Germinal center (tissue), 1 donor: Measurements from ENCODE around the gene CENPP.

Experiments
- DNase-seq: peaks from one replicate; pipeline ENCODE4 v3.0.0; 2012; ENCODE audit warnings: mixed read lengths, low spot score

Gene CENPP

DNA sequence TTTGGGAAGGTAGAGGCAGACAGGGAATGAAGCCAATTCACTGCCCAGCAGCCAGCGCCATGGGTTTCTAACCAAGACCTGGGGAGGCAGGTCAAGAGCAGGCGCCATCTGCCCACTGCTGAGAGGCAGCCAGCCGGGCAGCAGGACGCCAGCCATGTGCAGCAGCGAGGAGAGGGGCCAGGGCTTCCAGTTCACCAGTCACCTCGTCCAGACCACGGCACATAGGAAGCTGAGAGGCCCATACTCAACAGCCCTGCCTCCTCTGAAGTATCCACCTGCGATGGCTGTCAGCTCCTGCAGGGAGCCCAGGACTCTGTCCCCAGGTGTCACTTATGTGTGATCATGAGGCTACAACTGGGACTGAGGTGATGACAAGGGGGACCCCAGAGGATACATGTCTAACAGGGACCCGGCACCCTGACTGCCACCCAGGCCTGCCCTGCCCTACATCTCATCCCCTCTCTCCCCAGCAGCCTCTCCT, 314.1 kb downstream of the CENPP start:
- DNase-seq, result no peak

DNA sequence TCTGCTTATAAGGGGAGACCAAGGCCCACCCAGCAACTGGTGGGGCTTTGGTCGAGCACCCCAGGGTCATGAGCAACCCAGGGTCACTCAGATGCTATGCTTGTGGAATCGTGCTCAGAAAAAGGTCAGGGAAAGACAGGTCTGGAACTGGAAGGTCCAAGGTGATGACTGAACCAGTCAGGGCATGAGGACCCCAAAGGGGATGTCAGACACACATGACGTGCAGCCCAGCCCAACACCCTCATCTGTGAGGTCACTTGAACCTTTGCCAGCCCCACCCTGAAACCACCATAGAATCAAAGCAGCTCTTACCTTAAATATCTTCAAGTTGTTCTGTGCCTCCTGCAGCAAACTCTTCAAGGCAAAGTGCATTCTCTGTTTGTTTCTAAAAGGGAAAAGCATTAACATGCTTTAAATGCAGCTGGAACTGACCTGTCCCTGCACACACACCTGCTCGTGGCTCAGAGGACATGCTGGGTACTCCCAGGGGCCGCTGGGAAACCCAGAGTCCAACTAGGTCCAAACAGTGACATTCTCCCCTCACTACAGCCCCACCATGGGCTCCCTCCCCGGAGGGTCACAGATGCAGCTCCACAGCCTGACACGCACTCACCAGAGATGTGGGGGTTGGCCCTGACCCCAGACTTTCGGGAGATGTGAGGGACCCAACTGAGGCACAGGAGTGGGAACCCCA, 314.8 kb downstream of the CENPP start:
- DNase-seq, result no peak

DNA sequence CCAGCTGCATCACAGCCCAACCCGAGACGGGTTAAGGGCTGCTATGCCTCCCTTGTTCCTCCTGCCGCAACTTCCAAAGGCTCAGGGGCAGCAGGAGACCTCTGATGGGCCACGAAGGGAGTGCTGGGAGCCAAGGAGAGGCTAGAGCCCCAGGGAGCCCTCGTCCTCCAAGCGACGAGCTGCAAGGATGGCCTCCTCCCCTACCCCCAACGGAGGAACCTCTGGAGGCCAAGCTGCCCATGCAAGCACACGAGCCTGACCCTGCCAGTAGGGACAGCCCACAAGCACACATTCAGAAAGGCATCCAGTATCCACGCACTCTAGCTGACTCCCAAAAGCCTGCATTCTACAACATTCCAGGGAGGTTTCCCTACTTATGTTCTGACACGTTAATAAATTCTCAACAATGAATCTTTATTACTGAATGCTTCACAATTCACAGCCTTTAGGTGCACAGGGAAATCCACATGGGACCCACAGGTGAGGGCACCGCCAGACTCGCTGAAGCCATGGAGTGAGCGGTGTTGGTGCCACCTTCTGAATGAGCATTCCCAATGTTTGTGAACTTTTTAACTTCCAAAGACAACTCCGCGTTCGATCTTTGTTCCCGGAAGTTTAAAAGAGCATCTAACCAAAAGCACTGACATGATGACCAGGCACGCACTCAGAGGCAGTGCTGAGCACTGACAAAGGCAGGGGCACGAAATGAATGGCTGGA, 315.5 kb downstream of the CENPP start:
- no peak for DNase-seq

DNA sequence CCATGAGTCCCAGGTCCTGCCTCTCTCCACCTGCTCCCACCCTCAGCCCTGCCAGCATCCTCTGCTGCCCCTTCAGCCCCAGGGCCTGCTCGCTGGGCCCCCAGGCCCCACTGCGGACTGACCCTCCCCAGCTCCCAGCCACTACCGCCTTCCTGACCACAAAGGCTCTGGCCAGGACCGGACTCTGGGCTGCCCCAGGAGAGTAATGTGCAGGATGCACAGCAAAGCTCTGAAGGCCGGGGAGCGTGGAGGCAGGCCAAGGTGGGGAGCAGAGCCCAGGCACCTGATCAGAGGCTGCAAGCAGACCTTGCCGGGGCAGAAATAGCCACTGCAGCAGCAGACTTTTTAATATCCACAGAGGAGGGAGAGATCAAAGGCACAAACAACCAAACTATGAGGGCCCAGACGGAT, 316.3 kb downstream of the CENPP start:
- DNase-seq, result no peak

DNA sequence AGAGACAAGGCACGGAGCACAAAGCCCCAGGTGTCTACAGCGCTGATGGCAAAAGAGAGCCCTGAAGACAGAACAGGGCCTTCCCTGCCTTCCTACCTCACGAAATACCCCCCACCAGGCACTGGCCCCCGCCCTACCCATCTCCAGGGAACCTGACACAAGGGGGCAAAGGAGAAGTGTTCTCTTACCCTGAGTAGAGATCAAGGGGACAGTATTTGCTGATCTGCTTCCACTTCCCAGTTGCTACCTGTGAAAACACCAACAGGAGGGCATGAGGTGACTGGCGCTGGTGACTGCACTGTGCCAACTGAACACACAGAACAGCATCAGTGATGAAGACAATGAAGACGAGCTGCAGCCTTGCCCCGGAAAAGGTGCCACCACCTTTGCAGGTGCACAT, 316.8 kb downstream of the CENPP start:
- no peak for DNase-seq

DNA sequence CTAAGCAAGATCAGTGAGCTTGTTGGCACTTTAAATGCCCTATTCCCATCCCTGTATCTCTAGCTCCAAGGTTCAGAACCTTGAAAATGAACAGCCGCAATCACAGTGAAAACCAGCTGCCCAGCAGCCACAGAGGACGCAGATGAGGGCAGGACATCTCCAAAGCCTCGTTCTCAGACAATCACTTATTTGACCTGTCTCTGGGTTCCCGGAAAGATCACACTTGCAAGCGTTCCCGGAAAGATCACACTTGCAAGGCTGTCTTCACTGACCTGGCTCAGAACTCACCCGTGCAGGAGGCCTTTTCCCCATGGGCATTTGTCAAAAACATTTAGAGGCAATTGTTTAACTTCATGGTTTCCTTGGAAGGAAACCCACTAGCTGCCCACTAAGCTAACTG, 318.5 kb downstream of the CENPP start:
- no peak for DNase-seq

DNA sequence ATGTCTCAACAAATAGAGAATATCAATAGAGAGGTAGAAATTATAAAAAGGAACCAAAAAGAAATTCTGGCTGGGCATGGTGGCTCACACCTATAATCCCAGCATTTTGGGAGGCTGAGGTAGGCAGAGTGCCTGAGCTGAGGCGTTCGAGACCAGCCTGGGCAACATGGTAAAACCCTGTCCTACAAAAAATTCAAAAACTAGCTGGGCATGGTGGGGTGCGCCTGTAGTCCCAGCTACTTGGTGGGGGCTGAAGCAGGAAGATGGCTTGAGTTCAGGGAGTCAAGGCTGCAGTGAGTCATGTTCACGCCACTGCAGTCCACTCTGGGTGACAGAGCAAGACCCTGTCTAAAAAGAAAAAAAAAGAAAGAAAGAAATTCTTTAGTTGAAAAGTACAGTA, 319.3 kb downstream of the CENPP start:
- DNase-seq, result no peak

DNA sequence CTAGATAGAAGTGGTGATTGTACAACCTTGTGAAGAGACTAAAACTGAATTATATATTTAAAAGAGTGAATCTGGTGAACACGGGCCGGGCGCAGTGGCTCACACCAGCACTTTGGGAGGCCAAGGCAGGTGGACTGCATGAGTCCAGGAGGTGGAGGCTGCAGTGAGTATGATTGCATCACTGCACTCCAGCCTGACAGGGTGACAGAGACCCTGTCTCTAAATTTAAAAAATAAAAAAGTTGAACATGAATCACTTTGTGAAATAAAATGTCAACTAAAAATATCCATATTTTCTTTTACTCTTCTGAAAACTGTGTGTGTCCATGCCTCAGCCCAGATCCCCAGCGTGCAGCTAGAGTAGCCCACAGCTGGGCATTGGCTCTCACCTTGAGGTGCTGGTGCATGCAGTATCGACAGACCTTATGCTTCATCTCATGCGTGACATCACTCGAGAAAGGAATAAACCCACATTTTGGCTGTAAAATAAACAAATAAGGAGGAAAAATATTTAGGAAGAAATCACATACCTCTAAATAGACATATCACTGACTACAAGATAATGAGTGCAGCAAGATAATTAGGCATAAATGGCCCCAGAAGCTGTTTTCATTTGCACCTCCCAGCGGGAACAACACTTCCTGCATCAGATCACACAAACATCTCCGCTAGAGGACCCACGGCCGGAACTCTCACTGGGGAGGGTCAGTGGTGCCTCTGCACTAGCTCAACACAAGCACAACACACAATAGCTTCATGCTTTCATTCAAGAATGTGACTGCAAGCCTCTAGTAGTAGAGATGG, 322.1 kb downstream of the CENPP start:
- no peak for DNase-seq

DNA sequence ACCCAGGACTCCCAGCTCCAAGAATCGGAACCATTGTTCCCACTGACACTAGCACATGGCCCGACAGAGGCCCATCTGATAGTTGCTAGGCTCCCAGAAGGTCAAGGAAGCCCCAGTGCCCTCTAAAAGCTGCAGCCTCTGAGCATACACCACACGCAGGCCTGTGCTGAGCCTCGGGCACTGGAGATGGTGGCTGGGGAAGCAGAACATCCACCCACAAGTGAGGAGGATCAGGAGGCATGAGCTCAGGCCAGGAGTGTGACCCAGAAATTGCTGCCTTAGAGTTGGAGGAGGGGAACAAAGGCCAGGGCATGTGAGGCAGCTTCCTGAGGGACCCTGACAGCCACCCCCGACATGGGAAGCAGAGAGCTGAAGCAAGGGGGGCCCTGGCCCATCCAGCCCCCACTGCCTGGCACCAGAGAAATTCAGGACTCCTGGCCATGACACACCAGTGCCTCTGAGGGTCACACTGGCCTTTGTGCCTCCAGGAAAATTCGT, 322.8 kb downstream of the CENPP start:
- no peak for DNase-seq

DNA sequence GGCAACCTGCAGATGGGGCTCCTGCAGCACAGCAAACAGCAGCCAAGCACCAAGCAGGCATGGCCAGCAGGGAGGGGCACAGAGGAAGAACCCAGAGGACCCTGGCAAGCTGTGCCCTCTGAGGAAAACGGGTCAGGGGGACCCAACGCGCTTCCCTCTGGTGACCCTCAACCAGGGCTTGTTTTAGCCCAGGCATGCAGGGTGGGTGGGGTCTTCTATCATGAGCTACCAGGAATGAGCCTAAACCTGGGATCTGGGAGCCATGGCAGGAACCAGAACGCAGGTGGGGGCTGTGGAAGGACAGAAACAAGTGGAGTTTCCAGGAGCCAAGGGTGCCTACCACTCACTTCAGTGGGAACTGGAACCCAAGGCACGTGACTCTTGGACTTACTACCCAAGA, 323.3 kb downstream of the CENPP start:
- DNase-seq, result no peak

DNA sequence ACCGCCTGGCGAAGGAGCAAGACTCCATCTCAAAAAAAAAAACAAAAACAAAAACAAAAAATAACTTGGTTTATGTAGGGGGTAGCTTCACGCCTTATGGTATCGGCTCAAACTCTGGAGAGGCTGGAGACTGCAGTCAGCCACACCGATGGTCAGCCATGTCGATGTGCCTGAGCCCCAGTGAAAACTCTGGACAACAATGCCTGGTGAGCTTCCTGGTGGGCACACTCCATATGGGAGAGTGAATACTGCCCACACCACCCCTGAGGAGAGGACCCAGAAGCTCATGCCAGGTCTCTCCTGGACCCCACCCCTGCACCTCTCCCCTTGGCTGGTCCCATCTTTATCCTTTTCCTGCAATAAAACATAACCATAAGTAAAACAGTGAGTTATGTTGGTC, 324.5 kb downstream of the CENPP start:
- no peak for DNase-seq

DNA sequence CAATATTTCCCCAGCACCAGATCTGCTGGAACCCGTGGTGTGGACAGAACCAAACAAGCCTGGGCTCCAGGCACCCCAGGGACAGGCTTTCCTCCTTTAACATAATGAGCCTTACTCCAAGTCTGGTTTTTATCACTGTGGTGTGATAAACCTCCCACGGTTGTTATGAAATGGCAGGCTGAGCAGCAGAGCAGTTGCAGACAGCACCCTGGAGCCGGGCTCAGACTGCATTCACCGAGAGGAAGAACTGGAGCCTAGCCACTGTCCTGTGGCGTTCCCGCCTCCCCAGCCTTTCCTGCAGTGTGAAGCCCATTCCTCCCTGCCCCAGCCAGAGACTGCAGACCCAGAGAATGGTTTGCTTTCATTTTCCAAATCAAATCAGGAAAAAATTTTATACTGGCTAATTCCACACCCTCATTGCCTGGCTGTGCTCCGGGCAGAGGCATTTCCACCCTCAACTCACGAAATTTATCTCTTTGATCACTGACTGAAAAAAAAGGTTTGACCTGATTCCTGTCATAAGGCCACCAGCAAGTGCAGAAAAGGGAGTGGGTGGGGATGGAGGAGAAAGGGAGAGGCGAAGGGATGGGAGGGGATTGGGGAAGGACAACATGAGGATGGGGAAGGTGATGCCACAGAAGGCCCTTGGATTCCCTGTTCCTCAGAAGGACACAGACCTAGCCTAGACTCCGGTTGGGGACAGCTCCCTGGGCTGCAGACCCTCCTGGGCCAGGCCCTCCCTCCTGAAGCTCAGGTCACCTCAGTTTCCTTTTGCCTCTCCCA, 325.3 kb downstream of the CENPP start:
- DNase-seq, result no peak

DNA sequence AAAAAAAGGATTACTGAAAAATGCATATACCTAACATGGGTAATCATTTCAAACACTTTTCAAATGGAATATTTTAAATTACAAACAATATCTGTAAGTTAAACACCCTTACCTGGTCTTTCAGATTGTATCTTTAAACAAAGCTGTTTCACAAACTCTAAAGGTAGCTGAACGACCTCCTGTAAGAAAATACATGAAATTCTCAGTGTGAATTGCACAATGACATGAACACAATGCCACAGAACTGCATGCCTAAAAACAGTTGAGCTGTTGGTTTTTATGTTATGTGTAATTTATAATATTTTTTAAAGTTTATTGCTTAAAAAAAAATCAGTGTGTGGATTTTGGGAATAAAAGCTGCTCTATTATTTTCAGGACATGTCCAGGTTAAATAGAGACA, 326.7 kb downstream of the CENPP start:
- no peak for DNase-seq

DNA sequence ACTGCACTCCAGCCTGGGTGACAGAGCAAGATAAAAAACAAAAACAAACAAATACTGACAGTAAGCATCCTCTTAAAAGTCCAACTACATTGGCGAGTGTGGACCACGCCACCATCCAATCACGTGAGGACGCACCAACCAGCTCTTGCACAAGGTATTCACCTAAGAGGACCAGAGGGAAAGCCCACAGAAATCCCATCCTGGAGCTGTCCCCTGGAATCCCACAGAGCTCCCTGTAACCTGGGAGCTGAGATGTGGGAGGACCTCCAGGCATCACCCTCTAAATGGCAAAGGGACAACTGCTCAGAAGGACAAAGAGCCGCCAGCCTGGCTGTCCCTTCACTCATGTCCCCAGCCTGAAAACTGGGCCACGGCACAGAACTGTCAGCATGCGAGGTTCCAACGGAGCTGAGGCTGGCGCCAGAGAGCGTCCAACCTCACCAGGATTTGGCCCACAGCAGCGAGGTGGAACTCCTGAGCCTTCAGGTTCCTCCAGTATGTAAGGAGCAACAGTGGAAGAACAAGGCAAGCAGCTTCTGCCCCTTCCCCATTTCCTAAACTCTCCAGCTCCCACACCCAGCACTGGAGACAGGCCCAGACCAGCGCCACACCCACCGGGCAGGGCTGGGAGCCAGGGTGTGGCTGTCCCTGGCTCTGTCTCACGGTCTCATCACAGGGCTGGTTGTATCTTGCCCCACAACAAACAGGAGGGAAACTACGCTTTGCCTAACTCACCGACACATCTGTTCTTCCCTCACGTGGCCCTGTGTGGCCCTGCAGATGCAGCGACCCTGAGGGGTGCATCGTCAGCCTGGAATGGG, 328.9 kb downstream of the CENPP start:
- no peak for DNase-seq

DNA sequence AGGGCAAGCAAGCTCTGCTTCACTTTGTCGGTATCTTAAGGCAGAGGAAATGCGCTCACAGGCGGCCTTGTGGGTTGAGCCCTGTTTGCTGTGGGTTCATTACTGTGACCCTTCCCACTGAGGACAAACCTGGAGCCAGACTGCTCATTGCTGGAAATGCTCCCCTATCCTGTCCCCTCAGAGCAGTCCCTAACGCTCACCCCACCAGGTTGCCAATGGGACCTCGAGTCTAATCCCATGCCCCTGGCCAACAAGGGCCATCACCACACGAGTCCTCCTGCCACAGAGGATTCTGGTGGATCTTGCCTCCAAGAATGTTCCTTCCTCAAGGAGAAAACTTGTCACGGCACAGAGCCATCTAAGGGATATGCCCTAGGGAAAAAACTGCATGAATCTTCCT, 329.6 kb downstream of the CENPP start:
- no peak for DNase-seq

DNA sequence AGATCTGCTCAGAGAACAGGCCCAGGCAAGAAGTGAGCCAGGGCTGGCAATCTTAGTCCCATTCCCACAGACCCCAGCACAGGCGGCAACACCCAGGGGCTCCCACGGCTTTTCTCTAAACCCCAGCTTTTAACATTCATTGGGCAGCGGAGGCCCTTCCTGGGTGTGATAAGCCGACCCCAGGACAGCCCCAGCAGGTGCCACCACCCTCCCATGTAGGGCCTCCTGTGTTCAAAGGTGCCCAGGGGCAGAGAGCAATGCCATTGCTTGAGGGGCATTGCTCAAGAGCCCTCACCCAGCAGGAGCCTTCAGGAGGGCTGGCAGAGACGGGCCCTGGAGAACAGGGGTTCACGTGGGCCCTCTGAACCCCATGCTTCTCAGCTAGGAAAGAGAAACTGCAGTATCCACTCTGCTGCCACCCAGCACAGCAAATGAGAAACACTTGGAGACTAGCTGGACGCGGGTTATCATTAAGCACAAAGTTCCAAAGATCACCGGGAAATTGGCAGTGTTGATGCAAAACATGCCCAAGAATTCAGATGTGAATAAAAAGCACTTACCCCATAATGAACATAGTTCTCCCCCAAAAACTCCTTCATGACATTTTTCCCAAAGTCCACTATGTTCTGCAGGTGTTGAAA, 330.3 kb downstream of the CENPP start:
- DNase-seq, result no peak

DNA sequence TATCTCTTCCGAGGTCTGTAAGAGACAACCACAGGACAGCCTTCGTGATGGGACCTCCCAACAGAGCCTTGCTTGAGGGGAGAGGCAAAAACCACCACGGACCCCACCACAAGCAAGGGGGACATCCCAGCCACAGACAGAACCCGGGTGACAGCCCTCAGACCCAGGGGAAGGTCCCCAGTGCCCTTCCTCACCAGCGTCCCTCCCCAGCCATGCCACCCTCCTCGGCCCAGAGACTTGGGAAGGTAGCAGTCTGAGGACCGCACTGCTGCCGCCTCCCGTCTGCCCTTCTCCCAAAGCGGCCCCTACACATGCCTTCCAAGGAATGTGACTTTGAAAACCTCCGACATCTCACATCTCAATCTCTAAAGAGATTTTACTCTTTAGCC, 330.8 kb downstream of the CENPP start:
- DNase-seq, result no peak

DNA sequence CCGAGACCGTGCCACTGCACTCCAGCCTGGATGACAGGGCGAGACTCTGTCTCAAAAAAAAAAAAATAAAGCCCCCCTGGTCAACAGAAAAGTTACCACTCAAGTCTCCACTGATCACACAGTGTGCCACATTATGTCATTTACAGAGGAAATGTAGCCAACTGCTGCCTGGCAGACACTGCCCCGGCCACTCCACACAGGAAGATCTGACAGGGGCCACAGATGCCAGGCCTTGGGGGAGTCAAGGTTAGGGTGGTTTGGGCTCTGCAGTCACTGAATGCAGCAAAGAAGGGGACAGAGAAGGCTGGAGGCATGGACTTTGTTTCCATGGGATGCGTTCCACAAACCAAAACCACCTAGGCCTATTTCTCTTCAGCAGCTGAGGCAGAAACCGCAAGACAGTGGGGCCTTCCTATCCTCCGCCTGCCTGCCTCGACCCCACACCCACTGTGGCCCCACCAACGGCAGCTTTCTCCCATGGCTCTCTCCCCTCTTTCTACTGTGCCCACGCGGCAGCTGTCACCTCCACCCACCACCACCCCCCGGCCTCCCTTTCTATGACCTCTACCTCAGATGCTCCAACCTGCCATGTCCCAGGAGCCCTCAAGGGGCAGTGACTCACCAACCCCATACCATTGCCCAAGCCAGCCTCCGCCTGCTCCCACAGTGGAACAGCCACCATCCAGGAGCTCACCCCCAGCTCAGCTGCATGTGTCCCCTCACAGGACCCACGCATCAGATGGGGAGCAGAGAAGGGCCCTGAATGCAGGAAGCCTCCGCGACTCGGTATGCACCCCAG, 331.7 kb downstream of the CENPP start:
- no peak for DNase-seq

DNA sequence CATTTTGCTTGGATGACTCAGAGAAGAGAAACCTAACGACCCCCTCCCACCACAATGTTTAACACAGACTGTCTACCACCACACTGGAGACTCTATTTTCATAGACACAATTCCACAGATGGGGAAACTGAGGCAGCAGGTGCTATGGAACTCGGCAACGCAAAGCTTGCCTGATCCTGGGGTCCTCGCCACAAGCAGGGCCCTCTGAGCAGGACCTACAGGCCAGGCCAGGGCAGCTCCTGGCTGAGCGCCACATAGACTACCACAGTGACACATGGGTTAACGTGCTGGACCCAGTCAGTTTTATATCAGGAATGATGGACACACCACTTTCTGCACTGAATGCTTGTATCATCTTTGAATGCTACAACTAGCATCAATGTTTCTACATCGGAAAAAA, 332.4 kb downstream of the CENPP start:
- DNase-seq, result no peak

DNA sequence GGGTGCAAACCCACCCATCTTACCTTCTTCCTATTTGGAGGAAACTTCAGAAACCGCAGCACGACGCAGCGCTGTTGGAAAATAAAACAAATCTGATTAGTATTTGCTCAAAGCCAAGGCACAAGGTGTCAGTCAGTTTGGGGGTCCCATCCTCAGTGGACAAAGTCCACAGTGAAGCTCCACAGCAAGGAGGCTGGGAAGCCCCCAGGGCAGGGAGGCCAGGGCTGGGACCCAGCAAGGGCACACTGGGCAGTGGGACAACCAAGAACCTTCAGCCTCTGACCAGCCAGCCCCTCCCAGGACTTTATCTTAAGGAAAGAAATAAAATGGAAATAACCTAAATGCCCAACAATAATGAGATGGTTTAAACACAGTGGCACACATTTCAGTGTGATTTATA, 332.9 kb downstream of the CENPP start:
- no peak for DNase-seq
